ENCODE data around the gene SUN3.

The SUN3 gene

GRCh38 chr7:47978790-47979144 is 50.1 kb downstream of the SUN3 start:
- no peak for DNase-seq (ENCODE audit: low spot score)

GRCh38 chr7:47973739-47974138 is 55.2 kb downstream of the SUN3 start:
- no peak for DNase-seq (ENCODE audit: low spot score)

GRCh38 chr7:47970761-47971160 is 58.1 kb downstream of the SUN3 start:
- DNase-seq (ENCODE audit: low spot score), result no peak

GRCh38 chr7:47968847-47969774 is 59.8 kb downstream of the SUN3 start:
- DNase-seq (ENCODE audit: low spot score), result peak; percentile 31

GRCh38 chr7:47967708-47968107 is 61.2 kb downstream of the SUN3 start:
- no peak for DNase-seq (ENCODE audit: low spot score)

- DNase-seq (ENCODE audit: low spot score), result no peak
Observed at GRCh38 chr7:47967123-47967522, 61.8 kb downstream of the SUN3 start.

GRCh38 chr7:47965456-47965855 is 63.5 kb downstream of the SUN3 start:
- DNase-seq (ENCODE audit: low spot score), result no peak

- DNase-seq (ENCODE audit: low spot score), result no peak
Observed at GRCh38 chr7:47962262-47962661, 66.6 kb downstream of the SUN3 start.

- DNase-seq (ENCODE audit: low spot score), result no peak
Observed at GRCh38 chr7:47957156-47957555, 71.8 kb downstream of the SUN3 start.

GRCh38 chr7:47956220-47956619 is 72.7 kb downstream of the SUN3 start:
- no peak for DNase-seq (ENCODE audit: low spot score)

GRCh38 chr7:47954231-47954911 is 74.5 kb downstream of the SUN3 start:
- no peak for DNase-seq (ENCODE audit: low spot score)

- no peak for DNase-seq (ENCODE audit: low spot score)
Observed at GRCh38 chr7:47953822-47954221, 75.1 kb downstream of the SUN3 start.

GRCh38 chr7:47952224-47952623 is 76.7 kb downstream of the SUN3 start:
- no peak for DNase-seq (ENCODE audit: low spot score)

GRCh38 chr7:47951374-47951773 is 77.5 kb downstream of the SUN3 start:
- no peak for DNase-seq (ENCODE audit: low spot score)

- no peak for DNase-seq (ENCODE audit: low spot score)
Observed at GRCh38 chr7:47950714-47951113, 78.2 kb downstream of the SUN3 start.

GRCh38 chr7:47949703-47950102 is 79.2 kb downstream of the SUN3 start:
- no peak for DNase-seq (ENCODE audit: low spot score)

- DNase-seq (ENCODE audit: low spot score), result no peak
Observed at GRCh38 chr7:47948141-47948790, 80.6 kb downstream of the SUN3 start, which contains the start of gene PKD1L1. Gene PKD1L1 (minus strand): TSS chr7:47948466. CDS start chr7:47948440, 26 bp downstream.

GRCh38 chr7:47947355-47947749 is 81.6 kb downstream of the SUN3 start:
- DNase-seq (ENCODE audit: low spot score), result no peak

- no peak for DNase-seq (ENCODE audit: low spot score)
Observed at GRCh38 chr7:47946581-47947354, 82.1 kb downstream of the SUN3 start.

- peak; percentile 51 for DNase-seq (ENCODE audit: low spot score)
Observed at GRCh38 chr7:47945261-47946015, 83.5 kb downstream of the SUN3 start.

- no peak for DNase-seq (ENCODE audit: low spot score)
Observed at GRCh38 chr7:47944536-47945260, 84.2 kb downstream of the SUN3 start.
